Fibroblast of gingiva (primary cell): Measurements from ENCODE around the gene UCN2.

Source experiments
- DNase-seq: peaks from one replicate; pipeline ENCODE4 v3.0.0-alpha.2; 2011; ENCODE audit warnings: low read depth

The UCN2 gene

DNA sequence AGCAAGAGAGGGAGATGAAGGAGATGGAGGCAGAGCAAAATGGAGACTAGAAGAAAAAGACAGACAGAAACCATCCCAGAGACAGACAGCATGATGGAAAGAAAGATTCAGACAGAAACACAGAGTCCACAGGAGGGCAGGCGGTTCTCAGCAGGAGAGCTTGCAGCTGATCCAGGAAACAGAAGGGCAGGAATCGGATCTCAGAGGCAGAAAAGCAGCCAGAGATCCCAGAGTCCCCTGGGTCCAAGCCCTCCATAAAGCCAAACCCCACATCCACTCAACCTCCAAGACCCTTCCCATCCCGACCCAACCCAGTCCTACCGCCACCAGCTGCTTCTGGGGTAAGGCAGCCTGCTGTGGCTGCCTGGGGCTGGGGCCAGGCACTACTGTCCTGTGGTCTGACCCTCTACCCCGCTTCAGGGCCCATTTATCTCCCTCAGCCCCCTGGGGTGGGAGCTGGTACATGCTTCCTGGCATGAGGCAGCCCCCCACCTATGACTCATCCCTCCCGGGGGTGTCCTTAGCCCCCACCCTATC, at the start of gene UCN2:
Gene UCN2 (minus strand): TSS at position 400 of the 537 bp plus-strand sequence. CDS start 657 bp downstream, outside the sequence.
- DNase-seq, result peak; percentile 57

- no peak for DNase-seq
Observed at GRCh38 chr3:48612309-48612708, 48.7 kb upstream of the UCN2 start.

GRCh38 chr3:48609088-48610005, 45.8 kb upstream of the UCN2 start, which contains the start of gene UQCRC1:
TSS of gene UQCRC1 (minus strand) at chr3:48609646. CDS start at chr3:48609620, 26 bp downstream.
- peak; percentile 89 for DNase-seq

GRCh38 chr3:48607519-48607918, 43.9 kb upstream of the UCN2 start:
- no peak for DNase-seq

GRCh38 chr3:48601622-48601994, 38.0 kb upstream of the UCN2 start:
- DNase-seq, result peak; percentile 62

DNA sequence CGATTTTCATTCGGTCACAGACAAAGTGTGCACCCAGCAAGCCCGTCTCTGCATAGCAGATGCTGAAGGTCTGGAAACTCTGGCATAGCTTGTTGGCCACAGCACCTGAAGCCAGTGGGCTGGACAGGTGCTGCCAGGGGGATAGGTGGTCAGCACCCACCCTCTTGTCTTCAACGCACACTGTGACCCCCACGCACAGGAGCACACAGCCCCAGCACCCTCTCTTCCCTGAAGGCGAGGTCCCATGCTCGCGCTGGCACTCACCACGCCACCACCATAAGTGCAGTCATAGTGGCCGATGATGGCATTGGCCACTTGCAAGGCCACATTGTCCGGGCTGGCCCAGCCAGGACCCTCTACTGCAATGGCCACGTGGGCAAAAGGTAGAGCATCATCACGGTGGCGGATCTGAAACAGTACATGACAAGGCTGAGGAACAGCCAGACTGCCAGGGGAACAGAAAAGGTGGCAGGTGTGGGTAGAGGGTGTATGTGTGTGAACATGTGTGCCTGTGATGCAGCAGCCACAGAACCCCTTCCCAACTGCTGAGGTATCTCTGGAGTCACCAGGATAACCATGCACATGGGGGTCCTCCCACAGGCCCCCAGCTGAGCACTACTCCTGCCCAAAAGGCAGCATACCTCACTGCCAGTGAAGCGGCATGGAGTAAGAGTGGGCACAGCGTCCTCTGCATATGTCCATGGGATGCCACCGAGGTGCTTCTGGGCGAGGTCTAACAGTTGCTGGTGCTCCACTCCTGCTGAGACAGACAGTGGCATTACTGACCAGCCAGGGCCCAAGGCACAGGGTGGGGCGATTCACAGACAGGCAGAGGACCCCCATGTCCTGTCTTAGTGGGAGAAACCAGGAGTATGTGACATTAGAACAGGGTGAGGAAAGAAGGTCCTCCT, 37.4 kb upstream of the UCN2 start:
- DNase-seq, result no peak

DNA sequence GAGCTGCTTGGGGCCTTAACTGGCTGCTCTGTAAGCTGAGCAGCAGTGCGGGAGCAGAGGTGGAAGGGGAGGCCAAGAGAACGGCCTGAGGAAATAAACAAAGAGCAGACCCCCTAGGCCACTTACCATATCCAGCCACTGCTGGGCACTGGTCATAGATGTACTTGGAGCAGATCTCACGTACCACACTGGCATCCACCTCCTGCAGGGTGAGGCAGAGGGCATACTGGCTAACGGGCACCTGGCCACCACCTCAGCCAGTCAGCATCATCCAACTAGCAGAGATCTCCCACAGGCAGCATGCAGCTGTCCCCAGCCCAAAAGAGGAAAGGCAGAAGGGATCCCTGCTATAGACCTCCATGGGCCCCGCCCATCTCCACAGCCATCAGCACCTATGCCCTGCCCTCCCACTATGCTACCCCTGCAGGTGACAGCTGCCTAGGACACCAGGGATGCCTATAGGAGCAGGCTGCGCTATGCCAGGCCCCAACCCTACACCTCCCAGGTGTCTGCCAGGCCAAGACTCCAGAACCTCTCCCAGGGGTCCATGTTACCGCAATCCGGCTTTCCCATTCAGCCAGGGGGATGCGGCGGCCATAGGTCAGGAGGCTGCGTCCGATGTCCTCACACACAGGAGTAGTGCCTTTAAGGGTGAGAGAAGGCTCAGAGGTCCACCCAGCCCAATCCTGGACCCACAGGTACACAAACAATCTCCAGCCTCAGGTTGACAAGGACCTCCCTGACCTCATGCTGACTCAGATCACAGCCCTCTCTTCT, 36.1 kb upstream of the UCN2 start:
- DNase-seq, result no peak

DNA sequence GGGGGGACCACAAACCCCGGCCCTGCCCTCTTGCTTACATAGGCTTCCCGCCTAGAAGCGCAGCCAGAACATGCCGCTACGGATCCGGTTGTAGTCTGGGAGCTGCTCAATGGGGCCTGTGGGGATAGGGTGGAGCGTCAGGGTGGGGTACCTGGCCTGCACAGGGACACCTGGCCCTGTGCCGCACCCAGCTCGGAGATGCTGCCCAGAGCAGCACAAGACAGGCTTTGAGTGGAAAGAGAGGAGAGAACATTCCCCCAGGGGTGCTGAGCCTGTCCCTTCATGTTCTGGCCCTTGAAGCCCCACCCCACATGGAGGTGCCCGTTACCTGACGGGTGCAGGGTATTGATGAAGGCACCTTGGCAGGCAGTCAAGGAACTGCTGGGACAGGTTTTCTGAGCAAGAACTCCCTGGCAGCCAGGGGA, 35.5 kb upstream of the UCN2 start:
- DNase-seq, result no peak

GRCh38 chr3:48598323-48599076, 34.9 kb upstream of the UCN2 start:
- DNase-seq, result peak; percentile 97

DNA sequence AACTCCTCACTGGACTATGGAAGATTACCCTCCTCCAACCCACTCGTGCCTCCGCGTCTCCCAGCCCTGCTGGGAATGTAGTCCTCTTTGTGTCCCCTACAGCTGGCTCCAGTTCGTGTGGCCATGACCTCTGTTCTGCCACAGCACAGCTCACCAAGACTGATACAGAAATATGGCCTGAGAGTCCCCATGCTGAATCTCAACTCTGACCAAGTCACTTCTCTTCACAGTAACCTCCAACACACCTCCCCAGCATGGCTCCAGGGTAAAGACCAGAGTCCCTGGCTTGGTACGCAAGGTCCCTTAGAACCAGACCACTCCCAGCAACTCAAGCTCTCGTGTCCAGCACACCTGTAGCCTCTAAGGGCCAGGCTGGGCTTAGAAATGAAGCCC, 33.8 kb upstream of the UCN2 start:
- no peak for DNase-seq

- DNase-seq, result no peak
Observed at GRCh38 chr3:48596676-48597407, 33.3 kb upstream of the UCN2 start.

GRCh38 chr3:48596157-48596556, 32.6 kb upstream of the UCN2 start:
- no peak for DNase-seq

GRCh38 chr3:48595526-48596121, 32.0 kb upstream of the UCN2 start:
- peak; percentile 77 for DNase-seq

DNA sequence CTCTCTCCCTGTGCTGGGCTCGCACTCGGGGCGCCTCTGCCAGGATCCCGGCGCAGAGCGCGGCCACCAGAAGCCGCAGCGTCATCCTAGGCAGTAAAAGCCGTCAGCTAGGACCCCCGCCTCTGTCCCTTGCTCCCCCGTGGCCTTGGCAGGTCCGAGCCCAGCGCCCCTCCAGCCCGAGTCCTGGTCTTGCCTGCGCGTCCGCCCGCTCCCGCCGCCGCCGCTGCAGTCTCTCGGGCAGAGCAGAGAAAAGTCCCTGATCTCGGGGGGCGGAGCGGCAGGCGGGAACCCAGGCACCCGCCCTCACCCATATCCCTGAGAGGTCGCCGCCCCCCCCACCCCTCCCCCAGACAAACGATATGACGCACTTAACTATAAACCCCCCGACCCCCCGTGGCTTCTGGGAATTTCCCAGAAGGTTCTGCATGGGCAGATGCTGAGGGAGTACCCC, 31.5 kb upstream of the UCN2 start, which contains the start of gene COL7A1:
Gene COL7A1 (minus strand): TSS at position 255 of the 451 bp plus-strand sequence. CDS start 170 bp downstream, at position 85.
- DNase-seq, result peak; percentile 51

DNA sequence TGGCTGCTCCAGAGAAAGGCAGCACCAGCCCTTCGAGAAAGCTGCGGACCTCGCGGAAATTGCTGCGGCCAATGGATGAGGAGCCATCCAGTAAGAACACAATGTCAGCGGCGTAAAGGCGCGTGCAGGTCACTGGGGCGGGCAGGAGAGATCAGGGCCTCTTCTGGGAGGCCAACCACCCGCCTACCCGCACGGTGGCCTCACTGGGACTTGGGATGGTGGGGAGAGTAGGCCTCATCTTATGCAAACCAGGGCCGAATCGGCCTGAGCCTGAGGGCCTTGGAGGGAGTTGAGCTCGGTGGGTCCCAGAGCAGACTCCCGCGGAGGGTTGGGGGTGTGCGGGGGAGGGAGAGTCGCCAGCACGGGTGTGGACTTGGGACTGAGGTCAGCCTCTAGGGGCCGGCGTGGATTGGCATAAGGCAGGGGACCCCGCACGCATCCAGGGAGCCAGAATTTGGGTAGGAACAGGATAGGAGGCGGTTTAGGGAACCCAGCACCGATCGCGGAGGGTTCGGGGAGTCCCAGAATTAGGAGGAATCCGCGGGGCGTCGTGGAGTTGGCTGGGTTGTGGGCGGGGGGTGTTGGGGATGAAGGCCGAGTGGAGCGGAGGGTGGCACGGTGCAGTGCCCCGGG, 31.0 kb upstream of the UCN2 start:
- DNase-seq, result peak; percentile 56

DNA sequence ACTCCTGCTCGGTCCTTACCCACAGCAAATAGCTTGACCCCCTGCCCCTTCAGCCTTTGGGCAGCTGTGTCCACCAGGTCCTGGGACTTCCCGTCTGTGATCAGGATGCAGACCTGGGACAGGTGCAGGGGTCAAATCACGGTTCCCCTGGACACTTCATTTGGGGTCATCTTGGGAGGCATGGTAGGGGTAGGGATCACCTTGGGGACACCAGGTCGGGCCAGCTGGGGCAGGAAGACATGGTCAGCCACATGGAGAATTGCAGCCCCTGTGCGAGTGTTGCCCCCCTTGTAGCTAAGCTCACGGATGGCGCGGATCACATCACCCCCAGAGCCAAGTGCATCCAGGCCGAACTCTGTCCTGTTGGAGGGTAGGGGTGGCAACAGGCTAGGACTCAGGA, 29.8 kb upstream of the UCN2 start:
- no peak for DNase-seq

DNA sequence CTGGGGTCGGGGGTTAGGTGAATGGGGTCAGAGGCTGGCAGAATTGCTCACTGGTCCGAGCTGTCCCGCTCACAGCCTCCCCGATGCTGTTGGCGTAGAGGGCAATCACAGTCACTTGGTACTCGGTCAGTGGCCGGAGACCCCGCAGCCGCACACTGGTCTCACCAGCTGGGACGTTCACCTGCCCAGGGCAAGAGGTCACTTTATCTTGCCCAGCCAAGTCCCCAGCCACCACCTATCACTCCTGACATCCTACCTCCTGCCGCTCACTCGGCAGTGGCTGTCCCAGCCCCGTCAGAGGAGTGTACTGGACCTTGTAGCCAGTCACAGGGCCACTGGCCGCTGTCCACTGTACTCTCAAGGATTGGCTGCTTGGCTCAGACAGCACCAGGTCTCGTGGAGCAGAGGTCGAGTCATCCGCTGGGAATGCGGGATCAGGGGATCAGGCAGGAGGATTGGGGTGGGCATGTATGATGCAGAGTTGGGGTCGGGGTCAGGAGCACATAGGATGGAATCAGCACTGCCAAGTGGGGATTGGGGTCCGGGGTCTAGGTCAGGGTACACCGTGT, 29.0 kb upstream of the UCN2 start:
- DNase-seq, result no peak

DNA sequence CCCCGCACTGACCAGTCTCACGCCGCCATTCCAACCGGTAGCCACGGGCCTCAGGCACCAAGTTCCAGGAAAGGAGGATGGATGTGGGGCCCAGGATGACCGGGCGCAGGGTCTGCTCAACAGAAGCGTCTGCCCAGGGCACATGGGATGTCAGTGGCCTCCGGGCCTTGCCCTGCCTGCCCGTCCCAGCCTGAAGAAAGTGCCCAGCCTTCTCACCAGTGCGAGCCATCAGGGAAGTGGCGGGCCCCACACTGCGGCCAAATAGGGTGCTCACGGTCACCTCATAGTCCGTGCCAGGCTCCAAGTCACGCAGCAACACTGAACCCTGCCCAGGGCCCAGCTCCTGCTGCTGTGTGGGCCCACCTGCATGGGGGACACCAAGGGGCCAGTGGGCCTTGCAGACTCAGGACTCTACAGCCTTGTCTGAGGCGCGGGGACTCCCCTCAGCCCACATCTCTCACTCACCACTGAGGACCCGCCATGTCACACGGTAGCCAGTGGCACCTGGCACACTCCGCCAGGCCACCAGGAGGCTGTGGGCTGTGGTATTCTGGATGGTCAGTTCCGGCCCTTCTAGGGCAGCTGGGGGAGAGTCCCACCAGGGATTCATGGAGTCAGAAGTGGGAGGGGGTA, 28.4 kb upstream of the UCN2 start:
- no peak for DNase-seq
